Common myeloid progenitor, CD34-positive (primary cell): ENCODE results near the gene TRIOBP.

ENCODE experiments used
- CTCF ChIA-PET: fragments of 350-600 bp; sonication (Branson Sonifier 250); formaldehyde crosslinking; loops from one replicate; lab custom pipeline; 2021; ENCODE audit warnings: antibody characterized with exemption; lab: Charles Lee
- POLR2A ChIA-PET: fragments of 350-600 bp; sonication (Branson Sonifier 250); formaldehyde crosslinking; loops from one replicate; lab custom pipeline; 2021; ENCODE audit warnings: antibody characterized with exemption; lab: Charles Lee
- DNase-seq, 3 donors: peaks; one replicate each; pipeline versions ENCODE4 v3.0.0 to v3.0.0-alpha.2; 2013
- H3K27ac ChIP-seq, 2 experiments: 1 replicate in 1 of 2; 2 replicates in 1 of 2; pipeline ENCODE4 v1.7.0; 2013; ENCODE audit warnings: inconsistent platforms in 2 of 2, low read length in 2 of 2, mild to moderate bottlenecking in 2 of 2, low read depth in 1 of 2, moderate library complexity in 1 of 2; ENCODE audit not compliant: severe bottlenecking in 2 of 2, insufficient read depth in 1 of 2, poor library complexity in 1 of 2
- H3K27me3 ChIP-seq, 5 experiments: replicated peaks in 2 of 5; 1 replicate in 3 of 5; 2 replicates in 2 of 5; pipeline versions ENCODE4 v1.6.1 to v1.7.0; 2013; ENCODE audit warnings: low read length in 4 of 5, mild to moderate bottlenecking in 2 of 5, moderate library complexity in 2 of 5, inconsistent platforms in 1 of 5; ENCODE audit not compliant: insufficient read depth in 5 of 5, control insufficient read depth in 4 of 5
- H3K36me3 ChIP-seq, 4 experiments: 1 replicate in 2 of 4; 2 replicates in 2 of 4; pipeline versions ENCODE4 v1.6.1 to v1.7.0; 2013; ENCODE audit warnings: low read length in 3 of 4, control low read depth in 1 of 4, mild to moderate bottlenecking in 1 of 4; ENCODE audit not compliant: control insufficient read depth in 4 of 4, insufficient read depth in 4 of 4
- H3K4me1 ChIP-seq, 4 experiments: 1 replicate in 3 of 4; 2 replicates in 1 of 4; pipeline versions ENCODE4 v1.6.1 to v1.7.1; 2013; ENCODE audit warnings: low read length in 3 of 4, mild to moderate bottlenecking in 3 of 4, control low read depth in 1 of 4, inconsistent platforms in 1 of 4, moderate library complexity in 1 of 4; ENCODE audit not compliant: control insufficient read depth in 4 of 4, insufficient read depth in 4 of 4; ENCODE audit errors: control extremely low read depth in 1 of 4
- H3K4me3 ChIP-seq, 7 experiments: 1 replicate in 4 of 7; 2 replicates in 3 of 7; pipeline versions ENCODE4 v1.5.1 to v1.7.0; 2013; ENCODE audit warnings: mild to moderate bottlenecking in 7 of 7, low read length in 6 of 7, moderate library complexity in 6 of 7, inconsistent platforms in 2 of 7, low read depth in 2 of 7, control low read depth in 1 of 7; ENCODE audit not compliant: insufficient read depth in 4 of 7, control insufficient read depth in 1 of 7; ENCODE audit errors: extremely low read depth in 1 of 7
- H3K9me3 ChIP-seq, 5 experiments: 1 replicate in 4 of 5; 2 replicates in 1 of 5; pipeline versions ENCODE4 v1.6.1 to v1.7.1; 2013; ENCODE audit warnings: low read length in 4 of 5, mild to moderate bottlenecking in 2 of 5, inconsistent platforms in 1 of 5, low read depth in 1 of 5, moderate library complexity in 1 of 5; ENCODE audit not compliant: control insufficient read depth in 4 of 5, insufficient read depth in 2 of 5; ENCODE audit errors: control extremely low read depth in 1 of 5
- WGBS: methylation state at CpG from one replicate; pipeline ENCODE4 v1.1.5; 2013; ENCODE audit not compliant: insufficient coverage; 5-methylcytosine and 5-hydroxymethylcytosine counted together

The TRIOBP gene

GRCh38 chr22:37762389-37762836 is 65.6 kb downstream of the TRIOBP start:
- Histone ChIP-seq H3K9me3 (no peaks in the 10 kb centered on the region), H3K36me3 (peaks cover 2 to 57% (median 36%) of the 10 kb centered on the region in 4 experiments), H3K4me3 (no peak overlapping the region), H3K27ac (no peak overlapping the region), H3K27me3 (no peaks in the 10 kb centered on the region), H3K4me1 (peaks cover 0 to 17% (median 16%) of the 10 kb centered on the region in 4 experiments)
- DNase-seq = no peak
- ChIA-PET POLR2A (no interaction called here), CTCF (interaction anchor here (0.6 to 2.6 kb wide), 3 partner anchors 16 to 92 kb away, joined by 3 to 6 read pairs (median 3); no protein-coding TSS in a partner anchor)
- WGBS = 95% methylated on average over 10 of the region's 10 CpGs

DNA sequence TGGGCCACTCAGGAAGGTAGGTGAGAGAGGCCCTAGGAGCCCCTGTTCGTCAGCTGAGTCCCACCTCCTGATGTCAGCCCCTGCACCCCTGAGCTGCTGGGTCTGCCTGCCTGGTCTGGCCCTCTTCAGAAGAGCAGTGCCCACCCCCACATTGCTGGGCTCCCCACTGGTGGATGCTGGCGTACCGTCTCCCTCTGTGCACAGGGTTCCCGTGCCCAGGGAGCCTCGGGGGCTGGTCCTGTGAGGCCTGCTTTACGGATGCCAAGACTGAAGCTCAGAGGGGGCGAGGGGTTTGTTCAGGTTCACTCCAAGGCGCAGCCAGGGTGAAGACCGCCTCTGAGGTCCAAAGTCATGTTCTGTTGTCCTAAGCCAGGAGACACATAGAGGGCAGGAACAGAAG is 66.2 kb downstream of the TRIOBP start:
- peaks cover 2 to 58% (median 36%) of the 10 kb centered on the region in 4 experiments for H3K36me3 ChIP-seq
- H3K4me1 ChIP-seq = peaks cover 0 to 11% (median 10%) of the 10 kb centered on the region in 4 experiments
- H3K27ac ChIP-seq = no peak overlapping the region
- WGBS = 95% methylated on average over 9 of the region's 9 CpGs
- ChIA-PET POLR2A (no interaction called here), CTCF (interaction anchor here (0.6 to 2.6 kb wide), 2 partner anchors 15 to 93 kb away, joined by 3 to 6 read pairs; no protein-coding TSS in a partner anchor)
- DNase-seq = no peak
- no peak overlapping the region for H3K4me3 ChIP-seq
- no peaks in the 10 kb centered on the region for H3K9me3 ChIP-seq
- H3K27me3 ChIP-seq = no peaks in the 10 kb centered on the region

GRCh38 chr22:37763652-37764051 is 66.8 kb downstream of the TRIOBP start:
- Histone ChIP-seq H3K9me3 (no peaks in the 10 kb centered on the region), H3K27ac (no peak overlapping the region), H3K27me3 (no peaks in the 10 kb centered on the region), H3K36me3 (peaks cover 5 to 59% (median 35%) of the 10 kb centered on the region in 4 experiments), H3K4me3 (no peak overlapping the region), H3K4me1 (peaks cover 0 to 5% (median 3%) of the 10 kb centered on the region in 4 experiments)
- DNase-seq = no peak
- ChIA-PET POLR2A (no interaction called here), CTCF (interaction anchor here (1.1 to 1.5 kb wide), 2 partner anchors 13 to 82 kb away, joined by 3 read pairs; no protein-coding TSS in a partner anchor)
- 96% methylated on average over 16 of the region's 16 CpGs for WGBS

- Histone ChIP-seq H3K4me3 (no peak overlapping the region), H3K27ac (no peak overlapping the region), H3K9me3 (no peaks in the 10 kb centered on the region), H3K36me3 (peaks cover 8 to 57% (median 34%) of the 10 kb centered on the region in 4 experiments), H3K4me1 (no peaks in the 10 kb centered on the region), H3K27me3 (no peaks in the 10 kb centered on the region)
- DNase-seq = no peak
- 93% methylated on average over 4 of the region's 6 CpGs for WGBS
- ChIA-PET POLR2A (no interaction called here), CTCF (interaction anchor here (1.1 to 1.5 kb wide), 3 partner anchors 12 to 83 kb away, joined by 3 to 5 read pairs (median 3); no protein-coding TSS in a partner anchor)
Observed at GRCh38 chr22:37764622-37765021, 67.8 kb downstream of the TRIOBP start.

DNA sequence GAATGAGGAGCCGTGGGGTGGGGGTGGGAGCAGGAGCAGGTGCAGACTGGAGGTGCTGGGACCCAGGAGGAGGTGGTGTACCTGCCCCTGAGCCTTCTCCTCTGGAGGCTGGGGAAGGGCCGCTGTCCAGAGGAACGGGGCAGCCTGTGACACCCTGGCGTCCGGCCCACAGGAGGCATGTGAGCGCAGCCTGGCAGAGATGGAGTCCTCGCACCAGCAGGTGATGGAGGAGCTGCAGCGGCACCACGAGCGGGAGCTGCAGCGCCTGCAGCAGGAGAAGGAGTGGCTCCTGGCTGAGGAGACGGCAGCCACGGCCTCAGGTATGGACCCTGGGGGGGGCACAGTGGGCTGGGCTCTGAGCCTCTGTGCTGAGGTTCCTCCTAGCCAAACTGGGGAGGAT is 68.7 kb downstream of the TRIOBP start:
- ChIA-PET POLR2A (no interaction called here), CTCF (interaction anchor here (0.6 to 1.1 kb wide), 2 partner anchors 14 to 99 kb away, joined by 3 to 5 read pairs; no protein-coding TSS in a partner anchor)
- Histone ChIP-seq H3K9me3 (no peaks in the 10 kb centered on the region), H3K27ac (no peak overlapping the region), H3K27me3 (no peaks in the 10 kb centered on the region), H3K36me3 (peaks cover 8 to 53% (median 30%) of the 10 kb centered on the region in 4 experiments), H3K4me1 (no peaks in the 10 kb centered on the region), H3K4me3 (no peak overlapping the region)
- no peak for DNase-seq
- 91% methylated on average over 1 of the region's 13 CpGs for WGBS

DNA sequence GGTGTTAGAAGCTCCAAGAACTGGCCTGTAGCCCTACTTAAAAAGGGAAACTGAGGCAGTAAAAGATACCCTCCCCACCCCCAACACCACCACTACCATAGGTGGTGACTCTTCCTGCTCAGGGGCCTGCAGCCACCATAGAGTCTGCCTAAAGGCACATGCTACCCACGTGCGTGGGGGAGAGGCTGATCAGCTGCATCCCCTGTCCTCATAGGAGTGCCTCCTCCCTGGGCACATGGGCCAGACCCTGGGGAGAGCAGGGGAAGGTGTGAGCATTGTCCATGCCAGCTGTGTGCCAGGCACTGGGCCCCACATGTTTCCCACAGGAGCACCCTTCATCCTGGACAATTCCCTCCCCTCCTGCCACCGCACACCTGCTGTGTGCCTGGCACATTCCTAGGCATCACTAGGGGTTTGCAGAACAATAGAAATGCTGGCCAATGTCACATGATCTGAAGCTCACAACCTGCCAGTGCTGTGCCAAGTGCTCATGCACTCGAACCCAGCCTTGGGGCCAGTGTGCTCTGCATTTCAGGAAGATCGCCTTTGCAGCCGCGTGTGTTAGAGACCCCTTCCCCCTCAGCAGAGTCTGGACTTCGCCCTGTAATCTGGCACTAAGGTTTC is 69.2 kb downstream of the TRIOBP start:
- Histone ChIP-seq H3K27ac (no peak overlapping the region), H3K4me3 (no peak overlapping the region), H3K27me3 (no peaks in the 10 kb centered on the region), H3K9me3 (no peaks in the 10 kb centered on the region), H3K36me3 (peaks cover 8 to 54% (median 30%) of the 10 kb centered on the region in 4 experiments), H3K4me1 (no peaks in the 10 kb centered on the region)
- ChIA-PET POLR2A (no interaction called here), CTCF (no interaction called here)
- 97% methylated on average over 4 of the region's 8 CpGs for whole genome bisulfite sequencing
- DNase-seq = no peak

DNA sequence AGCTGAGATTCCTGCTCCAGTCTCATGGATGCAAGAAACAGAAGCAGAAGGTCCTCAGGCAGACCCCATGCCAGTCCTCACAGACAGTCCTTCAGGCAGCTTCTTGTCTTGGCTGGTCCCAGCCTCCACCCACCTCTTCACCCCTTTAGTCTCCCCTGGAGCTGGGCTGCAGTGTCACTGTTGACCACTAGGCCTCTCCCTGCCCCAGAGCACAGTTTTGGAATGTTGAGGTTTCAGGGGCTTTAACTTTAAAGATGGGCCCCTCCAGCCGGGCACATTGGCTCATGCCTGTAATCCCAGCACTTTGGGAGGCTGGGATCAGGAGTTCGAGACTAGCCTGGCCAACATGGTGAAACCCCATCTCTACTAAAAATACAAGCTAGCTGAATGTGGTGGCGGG is 71.4 kb downstream of the TRIOBP start:
- H3K27ac ChIP-seq = no peak overlapping the region

More for the DNA sequence above, 71.4 kb downstream of the TRIOBP start:
- WGBS = no CpG with 5 or more reads among the region's 3 CpGs
- no peaks in the 10 kb centered on the region for H3K9me3 ChIP-seq
- peaks cover 14 to 67% (median 39%) of the 10 kb centered on the region in 4 experiments for H3K36me3 ChIP-seq
- no peak overlapping the region for H3K4me3 ChIP-seq
- H3K4me1 ChIP-seq = no peaks in the 10 kb centered on the region
- ChIA-PET POLR2A (no interaction called here), CTCF (interaction anchor here (0.8 to 1.8 kb wide), 6 partner anchors 11 to 81 kb away, joined by 3 to 8 read pairs (median 4); no protein-coding TSS in a partner anchor)
- DNase-seq = peak in 1 of 3 donors; percentile 15
- H3K27me3 ChIP-seq = no peaks in the 10 kb centered on the region
